Activated T-cell treated with anti-CD3 and anti-CD28 coated beads, Interleukin-2, amount 50 U/mL, for 1 hour (primary cell): ENCODE data around the gene KRTAP4-12.
"Not testable (repeated sequence)": the region's sequence is repeated elsewhere in the genome, so short reads cannot be mapped to it uniquely, and the experiment has no call there.

Experiments used
- DNase-seq: peaks from one replicate; pipeline ENCODE4 v3.0.0-alpha.2; 2020

KRTAP4-12 gene

GRCh38 chr17:41123991-41124371 is at the start of gene KRTAP4-12:
Gene KRTAP4-12 (minus strand): TSS chr17:41124182. CDS start chr17:41124122, 60 bp downstream.
- not testable (repeated sequence) for DNase-seq

DNA sequence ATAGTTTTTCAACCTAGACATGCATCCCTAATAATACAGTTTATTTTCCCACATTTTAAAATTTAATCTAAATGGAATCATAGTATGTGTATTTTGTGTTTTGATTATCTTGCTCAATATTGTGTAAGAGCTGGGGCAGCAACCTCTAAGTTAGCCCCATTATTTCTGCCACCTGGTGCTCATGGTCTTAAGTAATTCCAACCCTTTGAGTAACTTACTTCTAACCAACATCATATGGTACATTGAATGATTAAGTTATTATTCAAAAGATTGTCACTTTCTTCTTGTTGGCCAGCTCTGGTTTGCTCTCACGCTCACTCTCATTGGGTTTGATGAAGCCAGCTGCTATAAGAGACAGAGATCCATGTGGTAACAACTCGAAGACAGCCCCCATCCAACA is 47.9 kb upstream of the KRTAP4-12 start:
- no peak for DNase-seq

DNA sequence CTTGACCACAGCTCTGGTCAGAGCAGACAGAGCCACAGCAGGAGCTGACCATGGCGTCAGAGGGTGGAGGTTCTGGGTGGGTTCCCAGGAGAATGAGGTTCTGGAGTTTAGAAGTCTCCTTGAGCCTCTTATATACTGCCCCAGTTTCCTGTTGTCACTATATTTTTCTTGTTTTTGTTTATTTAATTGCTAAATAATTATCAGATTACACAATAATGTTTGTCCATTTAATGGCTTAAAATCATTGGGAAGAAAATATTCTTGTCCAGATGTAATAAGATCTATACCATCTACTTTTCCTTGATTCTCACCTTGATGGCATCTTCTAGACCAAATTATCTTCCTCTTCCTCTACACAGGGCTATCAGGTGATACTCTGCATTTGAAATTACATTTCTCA is 44.1 kb upstream of the KRTAP4-12 start, which contains the start of gene KRTAP4-3:
TSS of gene KRTAP4-3 (minus strand) at position 101 of the 400 bp plus-strand sequence. CDS start at position 52, 49 bp downstream.
- DNase-seq: no peak

- DNase-seq: no peak
These were observed 43.6 kb upstream of the KRTAP4-12 start for GRCh38 chr17:41167561-41167960.

DNA sequence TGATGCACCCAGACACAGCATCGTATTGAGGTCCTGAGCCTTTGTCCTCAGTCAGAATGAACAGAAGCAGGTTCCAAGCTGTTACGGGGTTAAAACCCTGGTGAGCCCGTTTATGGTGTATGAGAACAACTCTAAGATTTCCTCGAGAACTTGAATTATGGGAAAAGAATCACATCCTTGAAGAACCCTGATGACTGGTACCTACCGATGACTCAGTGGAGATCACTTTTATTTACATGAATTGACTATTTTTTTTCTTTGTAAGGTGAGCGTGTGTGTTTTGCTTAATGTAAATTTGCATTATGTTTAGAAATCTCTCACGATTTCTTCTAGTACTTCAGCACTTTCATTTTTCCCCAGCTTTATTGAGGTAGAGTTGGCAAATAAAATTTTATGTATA is 39.8 kb upstream of the KRTAP4-12 start:
- no peak for DNase-seq

DNA sequence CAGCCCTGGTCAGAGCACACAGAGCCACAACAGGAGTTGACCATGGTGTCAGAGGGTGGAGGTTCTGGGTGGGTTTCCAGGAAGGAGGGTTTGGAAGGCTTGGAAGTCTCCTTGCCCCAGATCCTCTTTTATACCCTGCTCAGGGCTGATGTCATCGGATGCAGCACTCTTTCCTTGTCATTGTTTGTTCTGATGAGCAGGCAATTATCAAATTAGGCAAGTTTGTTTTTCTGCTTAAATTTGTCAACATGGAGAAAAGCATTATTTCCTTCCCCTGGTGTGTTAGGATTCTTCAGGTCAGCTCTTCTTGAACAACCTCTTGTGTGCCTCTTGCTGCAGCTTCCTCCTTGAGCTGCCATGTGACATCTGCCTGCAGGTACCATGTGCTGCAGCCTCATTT is 36.7 kb upstream of the KRTAP4-12 start, which contains the start of gene KRTAP4-4:
TSS of gene KRTAP4-4 (minus strand) at position 101 of the 400 bp plus-strand sequence. CDS start at position 44, 57 bp downstream.
- DNase-seq: no peak

GRCh38 chr17:41160190-41160589 is 36.2 kb upstream of the KRTAP4-12 start:
- DNase-seq: not testable (repeated sequence)

- no peak for DNase-seq
These were observed 29.9 kb upstream of the KRTAP4-12 start for GRCh38 chr17:41153856-41154255.

GRCh38 chr17:41151525-41151924 is 27.5 kb upstream of the KRTAP4-12 start:
- DNase-seq: no peak

DNA sequence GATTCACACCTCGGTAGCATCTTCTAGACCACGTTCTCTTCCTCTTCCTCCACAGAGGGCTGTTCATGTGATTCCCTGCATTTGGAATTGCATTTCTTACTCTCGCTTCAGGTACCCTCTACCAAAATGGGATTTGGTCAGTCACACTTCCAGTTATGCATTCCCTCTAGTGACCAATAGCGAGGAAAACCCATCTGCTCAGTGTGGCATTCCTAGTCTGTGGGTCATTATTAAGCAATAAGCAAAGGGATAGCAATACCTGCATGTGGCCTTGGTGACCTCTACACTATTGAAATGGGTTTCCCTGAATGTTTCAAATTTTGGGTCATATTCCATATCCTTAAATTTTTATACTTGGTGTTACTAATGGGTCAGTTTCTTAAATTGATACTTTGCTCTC is 26.0 kb upstream of the KRTAP4-12 start:
- no peak for DNase-seq

DNA sequence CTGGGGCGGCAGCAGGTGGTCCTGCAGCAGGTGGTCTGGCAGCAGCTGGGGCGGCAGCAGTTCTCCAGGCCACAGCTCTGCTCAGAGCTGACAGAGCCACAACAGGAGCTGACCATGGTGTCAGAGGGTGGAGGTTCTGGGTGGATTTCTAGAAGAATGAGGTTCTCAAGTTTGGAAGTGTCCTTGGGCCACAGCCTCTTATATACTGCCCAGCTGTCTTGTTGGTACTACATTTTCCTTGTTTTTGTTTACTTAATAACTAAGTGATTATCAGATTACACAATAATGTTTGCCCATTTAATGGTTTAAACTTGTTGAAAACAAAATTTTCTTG is 25.6 kb upstream of the KRTAP4-12 start, which contains the start of gene KRTAP4-5:
TSS of gene KRTAP4-5 (minus strand) at position 174 of the 334 bp plus-strand sequence. CDS start at position 116, 58 bp downstream.
- DNase-seq: no peak

GRCh38 chr17:41148971-41149651 is 25.1 kb upstream of the KRTAP4-12 start:
- DNase-seq: not testable (repeated sequence)

- DNase-seq: no peak
These were observed 23.7 kb upstream of the KRTAP4-12 start for GRCh38 chr17:41147531-41148204.

DNA sequence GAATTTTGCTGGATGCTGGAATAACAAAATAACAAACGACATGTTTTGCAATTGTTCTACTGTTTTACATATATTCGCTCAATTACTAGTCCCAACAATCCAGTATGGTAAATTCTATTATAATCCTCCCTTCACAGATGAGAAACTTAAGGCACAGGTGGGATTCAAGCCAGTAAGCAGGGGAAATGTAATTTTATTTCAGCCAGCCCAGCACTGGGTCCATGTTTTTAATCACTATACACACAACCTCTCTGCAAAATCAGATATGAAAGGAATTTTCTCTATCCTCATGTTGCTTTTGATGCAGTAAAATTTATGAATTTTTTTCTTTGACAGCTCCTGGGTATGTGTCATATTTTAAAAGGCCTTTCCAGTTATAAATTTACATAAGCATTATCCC is 21.3 kb upstream of the KRTAP4-12 start:
- DNase-seq: no peak

- DNase-seq: no peak
These were observed 20.9 kb upstream of the KRTAP4-12 start for GRCh38 chr17:41144846-41145245.

DNA sequence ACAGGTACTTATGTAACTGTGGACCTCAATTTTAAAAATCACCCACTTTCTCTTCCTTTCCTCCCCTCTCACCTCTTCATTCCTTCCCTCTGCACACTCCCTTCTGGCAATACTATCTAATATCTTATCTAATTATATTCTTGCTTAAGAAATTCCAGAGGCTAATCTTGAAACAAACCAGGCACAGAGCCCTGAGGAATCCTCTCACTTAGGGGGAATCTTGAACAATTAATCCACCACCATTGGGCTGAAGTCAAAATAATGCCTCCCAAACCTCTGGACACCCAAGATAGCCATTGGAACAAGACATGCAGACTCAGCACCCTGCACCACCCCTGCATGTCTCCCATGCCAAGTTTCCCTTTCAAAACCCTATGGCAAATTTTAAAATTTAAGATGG is 17.4 kb upstream of the KRTAP4-12 start:
- DNase-seq: no peak

GRCh38 chr17:41140360-41141131 is 16.6 kb upstream of the KRTAP4-12 start, which contains the start of gene KRTAP4-6:
Gene KRTAP4-6 (minus strand): TSS chr17:41140544. CDS start chr17:41140487, 57 bp downstream.
- DNase-seq: no peak

GRCh38 chr17:41139865-41140264 is 15.9 kb upstream of the KRTAP4-12 start:
- not testable (repeated sequence) for DNase-seq

- no peak for DNase-seq
These were observed 10.1 kb upstream of the KRTAP4-12 start for GRCh38 chr17:41133880-41134735.

DNA sequence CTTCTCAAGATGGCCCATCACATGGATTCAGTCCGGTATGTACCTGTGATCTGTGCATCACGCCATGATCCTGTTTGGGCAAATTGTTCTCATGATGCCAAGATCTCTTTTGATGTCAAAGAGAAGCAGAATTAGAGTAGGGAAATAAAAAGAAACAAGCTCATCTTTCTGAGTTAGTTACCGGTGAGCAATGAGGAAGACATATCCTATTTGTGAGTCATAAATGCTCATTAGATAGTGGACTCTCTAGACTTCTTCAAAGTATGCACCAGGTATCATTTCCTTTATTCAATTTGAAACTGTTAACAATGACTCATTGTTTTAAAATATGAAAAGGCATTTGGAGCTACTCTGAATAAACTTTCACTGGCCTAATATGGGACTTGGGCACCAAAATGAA is 8.0 kb upstream of the KRTAP4-12 start:
- DNase-seq: no peak

GRCh38 chr17:41127371-41127770 is 3.4 kb upstream of the KRTAP4-12 start:
- no peak for DNase-seq

- DNase-seq: no peak
These were observed 2.4 kb upstream of the KRTAP4-12 start for GRCh38 chr17:41126412-41126811.
